ENCODE results near the gene NOX5.

NOX5 gene

DNA sequence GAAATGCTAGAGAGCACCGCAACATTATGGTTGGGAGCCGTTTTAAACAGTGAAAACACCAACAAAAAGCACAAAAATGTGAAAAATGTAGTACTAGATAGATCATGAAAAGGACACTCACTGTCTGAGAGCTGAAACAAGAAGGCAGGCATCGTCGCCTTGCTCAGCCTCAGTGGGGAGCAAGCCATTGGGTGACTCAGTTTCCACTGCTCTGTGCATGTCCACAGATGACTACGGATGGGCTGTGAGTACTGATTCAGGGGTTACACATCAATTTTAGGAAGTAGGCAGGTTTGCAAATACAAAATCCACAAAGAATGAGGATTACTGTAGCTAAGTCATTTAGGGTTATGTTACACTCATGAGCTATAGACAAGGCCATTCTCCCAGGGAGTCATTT, 10.8 kb downstream of the NOX5 start:
- DNase-seq: no peak

- DNase-seq: no peak
These were observed 11.9 kb downstream of the NOX5 start for GRCh38 chr15:69026355-69026754.

DNA sequence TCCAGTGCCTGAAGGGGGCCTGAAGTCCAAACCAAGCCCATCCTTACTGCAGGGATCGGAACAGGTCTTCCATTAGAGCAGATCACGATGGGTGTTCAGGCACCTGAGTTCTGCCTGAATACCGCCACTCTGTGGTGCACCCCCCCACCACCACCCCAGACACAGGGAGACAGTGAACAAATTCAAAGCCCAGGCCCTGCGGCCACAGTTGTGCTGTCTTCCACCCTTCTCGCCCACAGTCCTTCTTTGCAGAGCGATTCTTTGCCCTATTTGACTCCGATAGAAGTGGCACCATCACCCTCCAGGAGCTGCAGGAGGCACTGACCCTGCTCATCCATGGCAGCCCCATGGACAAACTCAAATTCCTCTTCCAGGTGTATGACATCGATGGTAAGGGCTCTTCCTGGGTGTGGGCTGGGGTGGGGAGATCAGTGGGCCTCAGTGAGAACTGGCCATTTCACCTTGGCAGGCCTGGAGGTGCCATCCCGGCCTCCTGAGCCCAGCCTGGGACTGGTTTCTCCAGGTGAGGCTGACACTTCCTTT, 13.6 kb downstream of the NOX5 start:
- DNase-seq: no peak

DNA sequence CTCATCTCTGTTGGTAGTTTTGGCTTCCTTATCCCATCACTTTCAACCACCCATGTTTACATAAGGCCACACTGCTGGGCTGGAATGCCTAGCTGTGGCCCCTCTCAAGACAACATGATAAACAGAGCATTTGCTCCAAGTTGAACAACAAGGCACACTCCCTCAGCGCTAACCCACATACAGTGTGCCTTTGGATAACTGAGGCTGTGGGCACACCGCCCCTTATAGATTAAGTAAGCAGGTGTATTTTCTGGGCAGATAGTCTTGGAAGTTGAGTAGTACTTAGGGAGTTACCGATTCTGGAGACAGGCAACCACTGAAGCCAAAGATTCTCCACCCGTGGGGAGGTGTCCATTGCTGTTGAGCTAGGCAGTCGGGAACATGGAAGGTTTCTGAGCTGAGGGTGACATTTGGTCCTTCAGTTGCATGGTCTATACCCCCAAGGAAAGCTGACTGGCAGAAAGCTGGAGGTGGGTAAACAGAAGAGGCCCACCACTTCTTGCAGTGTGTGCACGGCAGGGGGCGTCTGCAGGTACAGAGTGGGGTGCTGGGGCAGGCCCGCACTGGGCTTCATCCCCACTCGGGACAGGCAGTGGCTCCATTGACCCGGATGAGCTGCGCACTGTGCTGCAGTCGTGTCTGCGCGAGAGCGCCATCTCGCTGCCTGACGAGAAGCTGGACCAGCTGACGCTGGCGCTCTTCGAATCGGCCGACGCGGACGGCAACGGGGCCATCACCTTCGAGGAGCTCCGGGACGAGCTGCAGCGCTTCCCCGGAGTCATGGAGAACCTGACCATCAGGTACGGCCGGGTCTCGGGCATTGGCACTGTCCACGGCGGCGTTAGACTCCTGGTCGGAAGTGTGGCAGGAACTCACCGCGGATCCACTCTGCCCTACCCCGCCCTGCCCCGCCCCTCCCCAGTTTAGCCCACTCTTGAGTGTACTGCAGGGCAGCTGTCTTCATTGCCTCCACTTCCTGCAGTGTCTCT, 16.8 kb downstream of the NOX5 start:
- no peak for DNase-seq

GRCh38 chr15:69032031-69032430, 17.5 kb downstream of the NOX5 start:
- DNase-seq: no peak

- DNase-seq: no peak
These were observed 18.3 kb downstream of the NOX5 start for GRCh38 chr15:69032703-69033373.

GRCh38 chr15:69034352-69034751, 19.9 kb downstream of the NOX5 start:
- no peak for DNase-seq

DNA sequence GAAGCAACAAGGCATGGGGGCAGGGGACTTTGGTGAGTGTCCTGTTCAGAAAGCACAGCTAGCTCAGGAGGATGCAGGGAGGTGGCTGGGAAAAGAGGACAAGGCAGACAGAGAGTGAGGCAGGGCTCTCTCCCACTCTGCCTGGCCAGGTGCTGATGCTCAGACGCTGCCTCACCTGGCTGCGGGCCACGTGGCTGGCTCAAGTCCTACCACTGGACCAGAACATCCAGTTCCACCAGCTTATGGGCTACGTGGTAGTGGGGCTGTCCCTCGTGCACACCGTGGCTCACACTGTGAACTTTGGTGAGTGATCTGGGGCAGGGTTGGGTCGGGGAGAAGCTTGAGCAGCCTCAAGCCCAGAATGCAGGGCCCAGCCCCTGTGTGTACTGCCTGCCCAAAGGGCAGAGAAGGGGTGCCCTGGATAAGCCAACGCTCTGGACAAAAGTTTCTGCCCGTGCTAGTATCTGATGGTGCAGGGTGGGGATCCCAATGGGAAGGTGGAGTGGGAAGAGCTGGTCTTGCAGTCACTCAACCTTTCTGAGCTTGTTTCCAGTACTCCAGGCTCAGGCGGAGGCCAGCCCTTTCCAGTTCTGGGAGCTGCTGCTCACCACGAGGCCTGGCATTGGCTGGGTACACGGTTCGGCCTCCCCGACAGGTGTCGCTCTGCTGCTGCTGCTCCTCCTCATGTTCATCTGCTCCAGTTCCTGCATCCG, 20.9 kb downstream of the NOX5 start:
- DNase-seq: no peak

GRCh38 chr15:69035918-69036258, 21.4 kb downstream of the NOX5 start:
- DNase-seq: no peak

GRCh38 chr15:69036826-69037225, 22.3 kb downstream of the NOX5 start:
- no peak for DNase-seq

- no peak for DNase-seq
These were observed 23.0 kb downstream of the NOX5 start for GRCh38 chr15:69037482-69037881.

- no peak for DNase-seq
These were observed 23.5 kb downstream of the NOX5 start for GRCh38 chr15:69037977-69038376.

GRCh38 chr15:69038508-69038907, 24.0 kb downstream of the NOX5 start:
- DNase-seq: no peak

- no peak for DNase-seq
These were observed 25.2 kb downstream of the NOX5 start for GRCh38 chr15:69039516-69040225.

- no peak for DNase-seq
These were observed 28.0 kb downstream of the NOX5 start for GRCh38 chr15:69042531-69042930.

- no peak for DNase-seq
These were observed 31.3 kb downstream of the NOX5 start for GRCh38 chr15:69045802-69046201.

DNA sequence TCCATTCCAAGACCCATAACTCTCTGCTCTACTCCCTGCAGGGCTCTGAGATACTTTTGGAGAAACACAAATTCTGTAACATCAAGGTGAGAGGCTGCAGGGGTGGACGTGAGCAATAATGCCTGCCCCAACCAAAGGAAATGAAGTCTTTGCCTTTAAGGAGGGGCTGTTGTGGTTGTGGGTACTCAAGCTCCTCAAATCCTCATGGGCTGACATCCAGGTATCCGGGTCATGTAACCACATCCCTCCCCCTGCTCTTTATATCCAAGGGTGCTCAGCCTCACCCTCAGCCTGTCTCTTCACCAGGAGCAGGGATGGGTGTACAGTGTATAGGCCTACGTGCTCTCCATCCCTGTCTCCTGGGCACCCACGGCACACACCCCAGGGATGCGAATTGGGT, 32.3 kb downstream of the NOX5 start:
- DNase-seq: no peak

GRCh38 chr15:69049976-69050375, 35.5 kb downstream of the NOX5 start:
- no peak for DNase-seq

GRCh38 chr15:69055251-69055650, 40.8 kb downstream of the NOX5 start:
- no peak for DNase-seq

DNA sequence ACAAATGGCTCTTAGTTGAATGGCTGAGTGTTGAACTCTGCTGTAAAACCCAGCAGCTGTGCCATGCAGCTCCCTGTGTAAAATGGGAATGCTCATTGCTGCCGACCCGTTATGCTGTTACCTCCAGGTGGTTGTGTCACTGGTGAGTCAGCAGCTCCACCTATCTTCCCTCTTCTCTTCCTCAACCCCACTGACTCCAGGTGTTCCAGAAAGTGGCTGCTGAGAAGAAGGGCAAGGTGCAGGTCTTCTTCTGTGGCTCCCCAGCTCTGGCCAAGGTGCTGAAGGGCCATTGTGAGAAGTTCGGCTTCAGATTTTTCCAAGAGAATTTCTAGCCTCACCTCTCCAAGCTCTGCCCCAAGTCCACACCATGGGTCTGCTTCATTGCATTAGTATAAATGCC, 41.9 kb downstream of the NOX5 start:
- no peak for DNase-seq

GRCh38 chr15:69058830-69059556, 44.5 kb downstream of the NOX5 start:
- DNase-seq: no peak

DNA sequence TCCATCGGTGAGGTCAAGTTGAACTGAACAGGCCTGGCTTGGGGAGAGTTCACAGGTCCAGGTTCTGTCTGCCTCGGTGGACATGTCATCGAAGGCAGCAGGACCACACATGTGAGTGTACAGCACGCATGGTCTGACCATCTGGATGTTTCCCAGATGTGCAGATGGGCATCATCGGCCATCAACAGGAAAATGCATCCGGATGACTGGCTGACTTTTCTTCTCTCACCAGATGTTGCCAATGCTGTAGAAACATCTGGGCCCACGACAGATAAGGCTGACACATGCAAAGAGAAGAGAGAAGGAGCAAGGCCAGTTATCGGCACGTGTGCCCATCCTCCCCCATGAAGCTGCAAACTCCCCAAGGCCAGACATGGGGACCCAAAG, 45.1 kb downstream of the NOX5 start:
- no peak for DNase-seq

All from NCI-H2029 treated with DMSO at 0.1 percent for 48 hours (cell line).